H9 (cell line): ENCODE measurements around the gene C22orf23. TPM values are rescaled to one million over a fixed set of nuclear protein-coding genes. Genes with fewer than 3 reads are reported as not detected.
"Not testable (repeated sequence)": the region's sequence is repeated elsewhere in the genome, so short reads cannot be mapped to it uniquely, and the experiment has no call there.

Source experiments
- DNase-seq: peaks from one replicate; pipeline ENCODE4 v3.0.0-alpha.2; 2017
- H2AFZ ChIP-seq: one replicate; pipeline ENCODE4 v1.6.1; 2013; ENCODE audit warnings: mild to moderate bottlenecking, low read length, control low read depth, moderate library complexity
- H2AK5ac ChIP-seq: 2 replicates; pipeline ENCODE4 v1.6.1; 2013; ENCODE audit warnings: low read length, control low read depth, mixed read lengths; ENCODE audit not compliant: insufficient read length
- H2BK120ac ChIP-seq: one replicate; pipeline ENCODE4 v1.6.1; 2013; ENCODE audit warnings: low read depth, mild to moderate bottlenecking, low read length, control low read depth, inconsistent platforms; ENCODE audit not compliant: poor library complexity, severe bottlenecking
- H2BK12ac ChIP-seq: 2 replicates; pipeline ENCODE4 v1.6.1; 2013; ENCODE audit warnings: low read length, control low read depth, mixed read lengths, low read depth; ENCODE audit not compliant: insufficient read length
- H2BK15ac ChIP-seq: 2 replicates; pipeline ENCODE4 v1.6.1; 2013; ENCODE audit warnings: low read depth, low read length, control low read depth
- H2BK20ac ChIP-seq: one replicate; pipeline ENCODE4 v1.6.1; 2013; ENCODE audit warnings: low read depth, mild to moderate bottlenecking, low read length, control low read depth, inconsistent platforms; ENCODE audit not compliant: poor library complexity, severe bottlenecking
- H2BK5ac ChIP-seq: 2 replicates; pipeline ENCODE4 v1.6.1; 2013; ENCODE audit warnings: low read length, control low read depth, mixed read lengths; ENCODE audit not compliant: insufficient read length
- H3K14ac ChIP-seq: 2 replicates; pipeline ENCODE4 v1.6.1; 2013; ENCODE audit warnings: low read length, control low read depth; ENCODE audit not compliant: insufficient read depth
- H3K18ac ChIP-seq: 2 replicates; pipeline ENCODE4 v1.6.1; 2013; ENCODE audit warnings: low read depth, mild to moderate bottlenecking, mixed read lengths, low read length, control low read depth; ENCODE audit not compliant: insufficient read length
- H3K23ac ChIP-seq: 2 replicates; pipeline ENCODE4 v1.6.1; 2013; ENCODE audit warnings: low read length, control low read depth, mixed read lengths, low read depth; ENCODE audit not compliant: insufficient read length
- H3K23me2 ChIP-seq: 2 replicates; pipeline ENCODE4 v1.6.1; 2013; ENCODE audit warnings: low read depth, mild to moderate bottlenecking, mixed read lengths, low read length, control low read depth; ENCODE audit not compliant: insufficient read length, poor library complexity, severe bottlenecking
- H3K27ac ChIP-seq: 2 replicates; pipeline ENCODE4 v1.5.1; 2013; ENCODE audit warnings: low read length, control low read depth, mixed read lengths, low read depth; ENCODE audit not compliant: insufficient read length
- H3K27me3 ChIP-seq: 2 replicates; pipeline ENCODE4 v1.6.1; 2013; ENCODE audit warnings: low read length, control low read depth, inconsistent platforms; ENCODE audit not compliant: insufficient read depth
- H3K4ac ChIP-seq: 2 replicates; pipeline ENCODE4 v1.6.1; 2013; ENCODE audit warnings: low read depth, mild to moderate bottlenecking, control low read depth, inconsistent platforms, low read length, moderate library complexity
- H3K4me1 ChIP-seq: 2 replicates; pipeline ENCODE4 v1.6.1; 2013; ENCODE audit warnings: low read length, control low read depth, inconsistent platforms; ENCODE audit not compliant: insufficient read depth
- H3K4me2 ChIP-seq: 2 replicates; pipeline ENCODE4 v1.6.1; 2013; ENCODE audit warnings: low read length, control low read depth, mixed read lengths; ENCODE audit not compliant: insufficient read length, insufficient read depth
- H3K56ac ChIP-seq: 2 replicates; pipeline ENCODE4 v1.6.1; 2013; ENCODE audit warnings: low read depth, mild to moderate bottlenecking, mixed read lengths, low read length, control low read depth; ENCODE audit not compliant: insufficient read length
- H3K79me1 ChIP-seq: 2 replicates; pipeline ENCODE4 v1.6.1; 2013; ENCODE audit warnings: low read depth, mild to moderate bottlenecking, moderate library complexity, low read length, control low read depth, inconsistent platforms; ENCODE audit not compliant: insufficient read depth, poor library complexity, severe bottlenecking
- H3K79me2 ChIP-seq: 2 replicates; pipeline ENCODE4 v1.6.1; 2013; ENCODE audit warnings: low read length, control low read depth, inconsistent platforms; ENCODE audit not compliant: insufficient read depth
- H3K9ac ChIP-seq: 2 replicates; pipeline ENCODE4 v1.6.1; 2013; ENCODE audit warnings: low read length, control low read depth, mixed read lengths; ENCODE audit not compliant: insufficient read length; ENCODE audit errors: extremely low read depth
- H3K9me3 ChIP-seq: one replicate; pipeline ENCODE4 v1.6.1; 2013; ENCODE audit warnings: low read depth, low read length, inconsistent platforms; ENCODE audit not compliant: control insufficient read depth
- H3T11ph ChIP-seq: one replicate; pipeline ENCODE4 v1.6.1; 2013; ENCODE audit warnings: mild to moderate bottlenecking, low read length, control low read depth, inconsistent platforms
- H4K20me1 ChIP-seq: one replicate; pipeline ENCODE4 v1.6.1; 2013; ENCODE audit not compliant: control insufficient read depth, insufficient read length, insufficient read depth
- H4K5ac ChIP-seq: 2 replicates; pipeline ENCODE4 v1.6.1; 2013; ENCODE audit warnings: low read depth, mild to moderate bottlenecking, mixed read lengths, low read length, control low read depth; ENCODE audit not compliant: insufficient read length
- H4K8ac ChIP-seq: replicated peaks from 2 replicates; pipeline ENCODE4 v1.6.1; 2013; ENCODE audit warnings: low read length, control low read depth, mixed read lengths, low read depth; ENCODE audit not compliant: insufficient read length
- H4K91ac ChIP-seq: 2 replicates; pipeline ENCODE4 v1.6.1; 2013; ENCODE audit warnings: low read depth, mild to moderate bottlenecking, moderate library complexity, mixed read lengths, low read length, control low read depth; ENCODE audit not compliant: insufficient read length
- H3K27ac Mint-ChIP-seq, 3 experiments: 2 replicates in 2 of 3; 3 replicates in 1 of 3; pipeline ENCODE4 v1.8.0; 2020 to 2021; ENCODE audit warnings: mixed read lengths in 3 of 3, mild to moderate bottlenecking in 1 of 3, moderate library complexity in 1 of 3
- H3K27me3 Mint-ChIP-seq: 2 replicates; pipeline ENCODE4 v1.8.0; 2021; ENCODE audit warnings: low read depth, mild to moderate bottlenecking, moderate library complexity, mixed read lengths
- H3K36me3 Mint-ChIP-seq, 3 experiments: 2 replicates in 2 of 3; 3 replicates in 1 of 3; pipeline ENCODE4 v1.8.0; 2020 to 2021; ENCODE audit warnings: low read depth in 3 of 3, mixed read lengths in 3 of 3; ENCODE audit not compliant: insufficient read depth in 1 of 3
- H3K4me1 Mint-ChIP-seq, 2 experiments: 2 replicates each; pipeline ENCODE4 v1.8.0; 2020; ENCODE audit warnings: mixed read lengths in 2 of 2
- H3K4me3 Mint-ChIP-seq, 2 experiments: 2 replicates in 1 of 2; 3 replicates in 1 of 2; pipeline ENCODE4 v1.8.0; 2020 to 2021; ENCODE audit warnings: mild to moderate bottlenecking in 2 of 2, mixed read lengths in 2 of 2, moderate library complexity in 1 of 2
- H3K9me3 Mint-ChIP-seq, 2 experiments: 2 replicates in 1 of 2; 3 replicates in 1 of 2; pipeline ENCODE4 v1.8.0; 2020; ENCODE audit warnings: mild to moderate bottlenecking in 2 of 2, mixed read lengths in 2 of 2, moderate library complexity in 1 of 2
- WGBS: extraction: QIAGEN DNeasy Blood & Tissue Kit; methylation state at CpG from one replicate; pipeline ENCODE4 v1.1.7; 2013; ENCODE audit warnings: missing lambda C conversion rate, low lambda C conversion rate, mixed read lengths; ENCODE audit not compliant: insufficient read length; ENCODE audit errors: extremely low coverage; 5-methylcytosine and 5-hydroxymethylcytosine counted together
- total RNA-seq: library from RNA; stranded (reverse); gene quantifications from 2 replicates; pipeline ENCODE4 v1.2.1, GENCODE V29; 2021

C22orf23 gene
- total RNA-seq, 1 experiment from 2014 or later: 0.57 TPM

- not testable (repeated sequence) for H3K4me3 Mint-ChIP-seq, H3K9me3 Mint-ChIP-seq, H3K79me1 ChIP-seq, H3K4ac ChIP-seq, H3K4me1 ChIP-seq, H4K8ac ChIP-seq, H3K23me2 ChIP-seq, H2BK15ac ChIP-seq, H3K27me3 Mint-ChIP-seq, H2BK5ac ChIP-seq, DNase-seq, H3K9me3 ChIP-seq, H3K4me2 ChIP-seq, H4K5ac ChIP-seq, H4K91ac ChIP-seq, H3K14ac ChIP-seq, H3K9ac ChIP-seq, H3T11ph ChIP-seq, H3K4me1 Mint-ChIP-seq, H3K27me3 ChIP-seq, H2BK120ac ChIP-seq, H3K27ac ChIP-seq, H3K23ac ChIP-seq, H2AFZ ChIP-seq, H3K79me2 ChIP-seq, H3K18ac ChIP-seq, H2BK20ac ChIP-seq, H4K20me1 ChIP-seq, H2BK12ac ChIP-seq, H2AK5ac ChIP-seq, H3K56ac ChIP-seq
- peak overlapping the region in 2 of 3 experiments; percentile 18 to 40; a peak in 1 of 7 replicates for H3K27ac Mint-ChIP-seq
- H3K36me3 Mint-ChIP-seq: peaks cover 0 to 17% (median 14%) of the 10 kb centered on the region in 3 experiments; a peak in 6 of 7 replicates
- WGBS: no CpG with 5 or more reads among the region's 11 CpGs
Measured at GRCh38 chr22:37944423-37944822, 9.0 kb downstream of the C22orf23 start.
